T-helper 2 cell treated with Interferon-gamma antibody and Interleukin-4, amounts not matched to agents 5 μg/mL and 100 μg/mL, for 36 hours (primary cell): Measurements from ENCODE around the gene PLEKHB2.
A peak's percentile ranks its signal among the peaks of the same experiment; 100 is the strongest.
"Not testable (repeated sequence)": the region's sequence is repeated elsewhere in the genome, so short reads cannot be mapped to it uniquely, and the experiment has no call there.

Experiments used
- DNase-seq: peaks from one replicate; pipeline ENCODE4 v3.0.0; 2021; ENCODE audit warnings: low spot score
- H3K27ac Mint-ChIP-seq: one replicate; pipeline ENCODE4 v1.8.0; 2021; ENCODE audit warnings: mild to moderate bottlenecking, mixed read lengths
- H3K27me3 Mint-ChIP-seq: one replicate; pipeline ENCODE4 v1.8.0; 2021; ENCODE audit warnings: low read depth, mixed read lengths
- H3K36me3 Mint-ChIP-seq: one replicate; pipeline ENCODE4 v1.8.0; 2021; ENCODE audit warnings: low read depth, mixed read lengths
- H3K4me1 Mint-ChIP-seq: one replicate; pipeline ENCODE4 v1.8.0; 2021; ENCODE audit warnings: low read depth, mixed read lengths
- H3K4me3 Mint-ChIP-seq: one replicate; pipeline ENCODE4 v1.8.0; 2022; ENCODE audit warnings: mild to moderate bottlenecking, moderate library complexity, mixed read lengths
- H3K9me3 Mint-ChIP-seq: one replicate; pipeline ENCODE4 v1.8.0; 2021; ENCODE audit warnings: mixed read lengths

PLEKHB2 gene, protein sequence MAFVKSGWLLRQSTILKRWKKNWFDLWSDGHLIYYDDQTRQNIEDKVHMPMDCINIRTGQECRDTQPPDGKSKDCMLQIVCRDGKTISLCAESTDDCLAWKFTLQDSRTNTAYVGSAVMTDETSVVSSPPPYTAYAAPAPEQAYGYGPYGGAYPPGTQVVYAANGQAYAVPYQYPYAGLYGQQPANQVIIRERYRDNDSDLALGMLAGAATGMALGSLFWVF

DNA sequence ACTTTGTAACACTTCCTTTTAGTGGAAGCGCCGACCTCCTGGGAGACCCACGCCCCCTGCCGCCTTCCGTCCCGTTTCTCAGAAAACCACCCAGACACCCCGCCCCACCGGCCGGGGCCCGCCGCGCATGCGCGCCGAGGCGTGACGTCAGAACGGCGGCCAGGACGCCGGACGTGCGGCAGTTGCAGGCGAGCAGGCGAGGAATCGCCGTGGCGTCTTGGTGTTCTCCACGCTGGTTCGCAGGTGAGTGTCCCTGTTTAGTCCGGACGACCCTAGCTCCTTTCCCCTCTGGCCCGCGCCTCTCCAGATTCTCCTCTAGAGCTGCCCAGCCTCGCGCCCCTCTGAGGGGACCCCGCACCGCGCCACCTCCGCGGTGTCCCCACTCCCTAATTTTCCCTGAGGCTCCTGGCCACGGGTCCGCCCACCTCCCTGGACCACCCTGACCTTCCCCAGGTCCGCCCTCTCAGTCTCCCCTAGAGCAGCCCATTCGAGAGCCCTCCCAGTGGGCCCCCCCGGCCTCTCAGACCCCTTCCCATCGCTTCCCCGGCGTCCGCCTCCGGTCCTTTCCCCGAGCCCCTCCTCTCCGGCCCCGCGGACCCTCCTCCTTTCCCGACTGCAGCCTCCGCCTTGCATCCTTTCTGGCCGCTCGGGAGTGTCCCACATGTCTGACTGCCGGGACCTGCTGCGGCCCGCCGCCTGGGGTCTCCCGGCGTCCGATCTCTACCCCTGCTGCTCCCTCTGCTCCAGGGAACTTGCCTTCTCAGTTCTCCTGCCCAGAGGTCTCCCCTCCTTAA lies at the start of gene PLEKHB2:
Gene PLEKHB2, plus strand, starts transcription at position 181 of the 794 bp plus-strand sequence. CDS start 15,606 bp downstream, outside the sequence.
- H3K9me3 Mint-ChIP-seq = no peaks in the 10 kb centered on the region
- H3K36me3 Mint-ChIP-seq = peaks cover 17% of the 10 kb centered on the region
- H3K27me3 Mint-ChIP-seq = no peaks in the 10 kb centered on the region
- peak; percentile 96 for DNase-seq
- peaks cover 42% of the 10 kb centered on the region for H3K4me1 Mint-ChIP-seq
- H3K27ac Mint-ChIP-seq = peak within 1 kb of the TSS; percentile 98
- peak within 1 kb of the TSS; percentile 93 for H3K4me3 Mint-ChIP-seq

DNA sequence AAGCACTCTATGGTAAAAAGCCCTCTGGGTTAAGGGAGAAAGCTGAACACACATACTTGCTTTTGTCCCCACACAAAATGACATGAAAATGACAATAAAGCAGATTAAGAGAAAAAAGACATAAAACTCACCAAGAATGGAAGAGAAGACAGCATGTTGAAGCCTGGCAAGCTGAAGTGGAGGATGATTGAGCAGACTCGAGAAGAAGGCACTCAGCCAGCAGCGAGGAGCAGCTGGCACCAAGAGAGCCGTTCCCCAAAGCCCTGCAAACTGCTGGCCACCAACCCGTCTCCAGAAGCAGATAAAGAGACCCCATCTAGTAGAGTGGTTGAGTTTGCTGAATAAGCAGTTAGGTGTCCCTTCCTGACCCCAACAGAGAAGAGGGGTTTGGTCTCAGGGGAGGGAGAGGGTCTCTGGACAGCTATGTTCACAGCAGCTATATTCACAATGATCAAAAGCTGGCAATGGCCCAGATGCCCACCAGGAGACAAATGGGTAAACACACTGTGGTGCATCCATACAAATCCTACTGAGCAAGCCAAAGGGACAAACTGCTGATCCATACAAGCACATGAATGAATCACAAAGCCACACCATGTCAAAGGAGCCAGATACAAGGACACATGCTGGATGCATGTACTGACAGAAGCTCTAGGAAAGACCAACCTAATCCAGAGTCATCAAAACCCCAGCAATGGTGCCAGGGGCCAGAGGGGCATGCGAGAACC lies 48.8 kb upstream of the PLEKHB2 start:
- H3K4me1 Mint-ChIP-seq = peaks cover 4% of the 10 kb centered on the region

DNA sequence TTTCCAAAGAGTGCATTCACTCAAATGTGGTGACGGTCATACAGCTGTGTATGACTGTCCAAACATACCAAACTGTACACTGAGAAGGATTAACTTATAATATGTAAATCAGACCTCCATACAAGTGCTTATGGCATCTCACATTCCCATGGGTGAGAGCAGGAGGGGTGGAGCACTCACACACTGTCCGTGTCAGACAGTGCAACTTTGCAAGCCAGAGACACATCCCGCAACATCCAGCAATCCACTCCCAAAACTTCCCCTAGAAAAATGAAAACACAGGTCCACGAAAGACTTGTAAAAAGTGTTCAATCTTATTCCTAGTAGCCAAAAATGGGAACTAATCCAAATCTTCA lies 48.2 kb upstream of the PLEKHB2 start:
- Mint-ChIP-seq H3K9me3 (no peaks in the 10 kb centered on the region), H3K4me3 (no peak overlapping the region), H3K27me3 (no peaks in the 10 kb centered on the region), H3K4me1 (peaks cover 5% of the 10 kb centered on the region), H3K27ac (no peak overlapping the region), H3K36me3 (peaks cover 47% of the 10 kb centered on the region)
- no peak for DNase-seq

More for the DNA sequence above, 48.8 kb upstream of the PLEKHB2 start:
- Mint-ChIP-seq H3K27ac (no peak overlapping the region), H3K36me3 (peaks cover 51% of the 10 kb centered on the region), H3K9me3 (no peaks in the 10 kb centered on the region), H3K4me3 (no peak overlapping the region), H3K27me3 (no peaks in the 10 kb centered on the region)
- no peak for DNase-seq

DNA sequence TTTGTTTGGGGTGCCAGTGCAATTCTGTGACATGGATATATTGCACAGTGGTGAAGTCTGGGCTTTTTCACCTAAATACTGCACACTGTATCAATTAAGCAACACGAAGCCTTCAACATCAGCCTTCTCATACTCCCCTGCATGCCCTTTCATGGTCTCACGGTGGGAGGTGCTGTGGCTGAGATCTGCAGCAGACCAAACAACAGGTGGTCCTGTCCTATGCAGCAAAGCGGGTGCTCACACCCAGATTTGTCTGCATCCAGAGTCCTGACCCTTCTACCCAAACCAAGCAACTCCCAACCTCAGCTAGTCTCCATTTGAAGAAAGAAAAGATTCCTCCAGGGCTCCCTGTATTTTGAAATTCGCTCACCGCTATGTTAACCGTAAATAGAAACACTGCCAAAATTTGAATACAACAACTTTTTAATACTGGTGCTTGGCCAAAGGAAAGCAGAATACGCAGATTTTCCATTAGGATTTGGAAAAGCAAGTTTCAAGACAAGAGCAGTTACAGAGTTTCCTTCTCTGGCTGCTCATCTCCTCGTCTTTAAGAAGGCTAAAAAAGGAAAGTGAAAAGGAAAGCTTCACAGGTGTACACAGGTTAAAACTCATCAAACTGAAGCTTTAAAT lies 46.8 kb upstream of the PLEKHB2 start:
- Mint-ChIP-seq H3K27me3 (no peaks in the 10 kb centered on the region), H3K4me3 (no peak overlapping the region), H3K4me1 (peaks cover 6% of the 10 kb centered on the region), H3K9me3 (no peaks in the 10 kb centered on the region), H3K27ac (no peak overlapping the region), H3K36me3 (peaks cover 42% of the 10 kb centered on the region)
- no peak for DNase-seq

DNA sequence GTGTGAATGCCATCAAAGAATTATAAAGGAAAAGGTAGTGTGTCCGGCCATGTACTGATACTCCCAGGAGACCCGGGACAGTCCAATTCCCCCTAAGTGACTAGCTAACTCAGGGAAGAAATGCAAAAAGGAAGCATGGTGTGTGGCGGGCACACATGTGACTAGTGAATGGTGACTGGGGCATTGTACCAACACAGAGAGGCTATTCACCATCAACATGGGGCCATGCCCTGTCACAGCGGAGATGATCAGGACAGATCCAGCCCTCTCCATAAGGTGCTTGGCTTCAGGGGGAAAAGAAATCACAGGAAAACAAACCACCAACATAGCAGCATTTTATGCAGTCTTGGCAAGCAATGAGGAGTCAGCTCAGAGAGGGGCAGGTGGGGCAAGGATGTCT lies 46.2 kb upstream of the PLEKHB2 start:
- H3K9me3 Mint-ChIP-seq = no peaks in the 10 kb centered on the region
- peaks cover 6% of the 10 kb centered on the region for H3K4me1 Mint-ChIP-seq
- peaks cover 41% of the 10 kb centered on the region for H3K36me3 Mint-ChIP-seq
- no peaks in the 10 kb centered on the region for H3K27me3 Mint-ChIP-seq
- peak overlapping the region; percentile 1 for H3K27ac Mint-ChIP-seq
- DNase-seq = no peak
- no peak overlapping the region for H3K4me3 Mint-ChIP-seq

DNA sequence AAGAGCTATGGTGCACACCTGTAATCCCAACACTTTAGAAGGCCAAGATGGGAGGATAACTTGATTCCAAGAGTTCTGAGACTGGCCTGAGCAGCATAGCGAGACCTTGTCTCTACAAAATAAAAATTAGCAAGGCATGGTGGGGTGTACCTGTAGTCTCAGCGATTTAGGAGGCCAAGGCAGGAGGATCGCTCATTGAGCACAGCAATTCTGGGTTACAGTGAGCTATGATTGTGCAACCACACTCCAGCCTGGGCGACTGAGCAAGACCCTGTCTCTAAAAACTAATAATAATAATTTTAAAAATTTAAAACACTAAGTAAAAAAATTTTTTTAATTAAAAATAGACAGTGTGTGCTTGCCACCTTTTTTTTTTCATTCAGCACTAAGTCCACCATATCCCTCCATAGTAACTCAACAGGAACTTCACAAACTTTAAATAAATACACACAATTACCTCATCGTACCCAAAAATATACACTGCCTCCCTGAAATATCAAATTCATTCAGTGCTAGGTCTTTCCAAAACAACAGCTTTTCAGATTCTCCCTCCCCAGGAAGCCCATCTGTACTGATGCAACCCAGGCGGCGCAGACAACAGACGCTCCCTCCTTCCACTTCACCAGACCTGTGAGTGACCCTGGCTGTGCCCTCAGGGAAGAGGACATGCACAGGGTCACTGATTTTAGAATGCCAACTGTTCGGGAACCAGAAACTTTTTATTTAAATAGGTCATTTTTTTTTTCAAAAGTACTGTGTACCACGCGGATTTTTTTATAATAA lies 41.4 kb upstream of the PLEKHB2 start:
- Mint-ChIP-seq H3K27me3 (no peaks in the 10 kb centered on the region), H3K9me3 (no peaks in the 10 kb centered on the region), H3K27ac (no peak overlapping the region), H3K4me3 (no peak overlapping the region), H3K4me1 (peaks cover 7% of the 10 kb centered on the region), H3K36me3 (peaks cover 40% of the 10 kb centered on the region)
- no peak for DNase-seq

DNA sequence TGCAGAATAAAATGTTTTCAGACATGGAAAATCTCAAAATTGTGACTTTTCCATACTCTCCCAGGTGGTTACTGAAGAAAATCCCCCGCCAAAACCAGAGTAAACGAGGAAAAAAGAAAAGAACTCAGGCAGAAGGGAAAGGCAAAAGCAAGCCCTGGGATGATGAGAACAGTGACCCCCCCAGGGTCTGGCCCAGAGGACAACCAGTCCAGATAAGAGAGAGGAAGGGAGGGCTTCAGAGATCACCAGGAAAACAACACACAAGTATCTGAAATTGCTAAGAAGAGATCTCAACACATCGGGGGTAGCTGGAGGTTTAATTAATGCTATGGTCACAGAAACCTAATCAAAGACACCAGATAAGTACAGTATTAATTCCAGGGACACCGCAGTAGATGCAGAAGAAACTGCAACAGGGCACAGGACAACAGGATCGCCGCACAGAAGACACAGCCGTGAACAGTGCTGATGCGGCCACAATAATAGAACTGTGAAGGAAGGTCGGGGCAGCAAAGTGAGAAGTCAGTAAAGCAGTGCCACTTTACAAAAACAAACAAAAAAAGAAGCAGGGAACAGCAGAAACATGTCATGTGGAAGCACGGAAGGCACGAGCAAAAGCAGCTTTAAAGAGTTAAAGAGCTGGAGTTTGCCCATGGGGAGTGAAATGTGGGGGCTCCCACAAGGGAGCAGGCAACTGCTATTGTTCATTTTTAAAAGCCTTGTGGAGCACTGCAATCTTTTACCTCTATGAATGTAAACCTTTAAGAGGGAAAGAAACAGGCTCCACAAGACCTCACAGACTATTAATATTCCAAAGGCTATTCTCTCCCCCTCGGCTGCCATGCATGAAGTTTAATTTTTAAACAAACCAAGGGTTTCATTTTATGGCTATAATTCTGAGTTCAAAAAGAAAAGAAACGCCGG lies 40.3 kb upstream of the PLEKHB2 start:
- Mint-ChIP-seq H3K4me3 (no peak overlapping the region), H3K4me1 (peaks cover 3% of the 10 kb centered on the region), H3K27ac (no peak overlapping the region), H3K9me3 (no peaks in the 10 kb centered on the region), H3K27me3 (no peaks in the 10 kb centered on the region), H3K36me3 (peaks cover 43% of the 10 kb centered on the region)
- DNase-seq = no peak

DNA sequence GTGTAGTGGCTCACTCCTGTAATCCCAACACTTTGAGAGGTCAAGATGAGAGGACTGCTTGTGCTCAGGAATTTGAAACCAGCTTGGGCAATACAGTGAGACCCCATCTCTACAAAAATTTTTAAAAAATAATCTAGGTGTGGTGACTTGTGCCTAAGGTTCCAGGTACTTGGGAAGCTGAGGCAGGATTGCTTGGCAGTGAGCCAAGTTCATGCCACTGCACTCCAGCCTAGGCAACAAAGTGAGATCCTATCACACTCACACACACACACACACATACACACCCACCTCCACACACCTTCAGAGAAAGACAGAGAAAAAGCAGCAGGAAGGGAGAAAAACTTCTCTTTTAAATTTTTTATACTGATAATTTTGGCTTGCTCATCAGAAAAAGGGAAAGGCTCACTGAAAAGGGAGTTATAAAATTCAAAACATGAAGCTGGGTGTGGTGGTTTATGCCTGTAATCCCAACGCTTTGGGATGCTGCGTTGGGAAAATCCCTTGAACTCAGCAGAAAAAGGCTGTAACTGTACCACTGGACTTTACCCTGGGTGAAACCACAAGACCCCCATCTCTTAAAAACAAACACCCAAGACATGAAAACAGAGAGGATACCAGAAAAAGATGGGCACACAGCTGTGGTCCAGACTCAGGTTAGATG lies 37.5 kb upstream of the PLEKHB2 start:
- Mint-ChIP-seq H3K9me3 (no peaks in the 10 kb centered on the region), H3K4me3 (no peak overlapping the region), H3K27ac (peak overlapping the region; percentile 8), H3K36me3 (peaks cover 51% of the 10 kb centered on the region), H3K4me1 (peaks cover 8% of the 10 kb centered on the region), H3K27me3 (no peaks in the 10 kb centered on the region)
- DNase-seq = no peak

DNA sequence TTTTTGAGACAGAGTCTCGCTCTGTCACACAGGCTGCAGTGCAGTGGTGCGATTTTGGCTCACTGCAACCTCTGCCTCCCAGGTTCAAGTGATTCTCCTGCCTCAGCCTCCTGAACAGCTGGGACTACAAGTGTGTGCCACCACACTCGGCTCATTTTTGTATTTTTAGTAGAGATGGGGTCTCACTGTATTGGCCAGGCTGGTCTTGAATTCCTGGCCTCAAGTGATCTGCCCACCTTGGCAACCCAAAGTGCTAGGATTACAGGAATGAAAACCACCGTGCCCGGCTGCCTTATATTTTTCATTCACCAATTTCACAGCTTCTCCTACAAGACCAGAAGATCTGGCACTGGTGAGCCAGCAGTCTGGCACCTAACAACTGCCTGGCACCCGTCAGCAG lies 37.0 kb upstream of the PLEKHB2 start:
- H3K4me1 Mint-ChIP-seq, DNase-seq, H3K4me3 Mint-ChIP-seq, H3K27me3 Mint-ChIP-seq, H3K9me3 Mint-ChIP-seq, H3K27ac Mint-ChIP-seq: not testable (repeated sequence)
- peaks cover 50% of the 10 kb centered on the region for H3K36me3 Mint-ChIP-seq

DNA sequence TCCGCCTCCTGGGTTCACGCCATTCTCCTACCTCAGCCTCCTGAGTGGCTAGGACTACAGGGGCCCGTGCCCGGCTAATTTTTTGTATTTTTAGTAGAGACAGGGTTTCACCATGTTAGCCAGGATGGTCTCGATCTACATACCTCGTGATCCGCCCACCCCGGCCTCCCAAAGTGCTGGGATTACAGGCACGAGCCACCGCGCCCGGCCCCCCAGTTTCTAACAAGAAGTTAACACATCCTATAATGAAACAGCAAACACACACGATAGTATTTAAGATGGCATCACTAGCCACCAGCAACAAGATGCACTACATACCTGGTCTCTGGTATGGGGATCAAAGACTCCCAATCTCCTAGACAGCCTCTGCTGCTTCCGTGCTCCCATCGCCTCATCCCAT lies 29.6 kb upstream of the PLEKHB2 start:
- not testable (repeated sequence) for H3K27ac Mint-ChIP-seq, H3K4me3 Mint-ChIP-seq, H3K27me3 Mint-ChIP-seq, H3K9me3 Mint-ChIP-seq, DNase-seq
- H3K4me1 Mint-ChIP-seq = peaks cover 15% of the 10 kb centered on the region
- H3K36me3 Mint-ChIP-seq = peaks cover 59% of the 10 kb centered on the region

DNA sequence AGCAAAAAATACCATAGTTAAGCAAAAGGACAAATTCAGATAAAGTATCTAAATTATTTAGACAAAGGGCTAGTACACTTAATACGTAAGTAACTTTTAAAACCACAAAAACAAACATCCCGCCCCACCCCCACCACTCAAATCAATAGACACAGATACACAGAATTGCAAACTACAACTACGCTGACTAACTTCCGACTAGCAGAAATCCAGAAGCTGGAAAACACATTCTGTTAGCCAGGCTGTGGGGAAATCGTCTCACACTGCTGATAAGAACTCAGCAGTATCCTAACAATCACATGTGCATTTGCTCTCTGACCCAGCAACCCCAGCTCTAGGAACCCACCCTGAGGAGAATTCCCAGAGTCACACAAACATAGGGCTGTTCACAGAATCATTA lies 28.4 kb upstream of the PLEKHB2 start:
- peaks cover 12% of the 10 kb centered on the region for H3K4me1 Mint-ChIP-seq
- peaks cover 62% of the 10 kb centered on the region for H3K36me3 Mint-ChIP-seq
- no peaks in the 10 kb centered on the region for H3K9me3 Mint-ChIP-seq

DNA sequence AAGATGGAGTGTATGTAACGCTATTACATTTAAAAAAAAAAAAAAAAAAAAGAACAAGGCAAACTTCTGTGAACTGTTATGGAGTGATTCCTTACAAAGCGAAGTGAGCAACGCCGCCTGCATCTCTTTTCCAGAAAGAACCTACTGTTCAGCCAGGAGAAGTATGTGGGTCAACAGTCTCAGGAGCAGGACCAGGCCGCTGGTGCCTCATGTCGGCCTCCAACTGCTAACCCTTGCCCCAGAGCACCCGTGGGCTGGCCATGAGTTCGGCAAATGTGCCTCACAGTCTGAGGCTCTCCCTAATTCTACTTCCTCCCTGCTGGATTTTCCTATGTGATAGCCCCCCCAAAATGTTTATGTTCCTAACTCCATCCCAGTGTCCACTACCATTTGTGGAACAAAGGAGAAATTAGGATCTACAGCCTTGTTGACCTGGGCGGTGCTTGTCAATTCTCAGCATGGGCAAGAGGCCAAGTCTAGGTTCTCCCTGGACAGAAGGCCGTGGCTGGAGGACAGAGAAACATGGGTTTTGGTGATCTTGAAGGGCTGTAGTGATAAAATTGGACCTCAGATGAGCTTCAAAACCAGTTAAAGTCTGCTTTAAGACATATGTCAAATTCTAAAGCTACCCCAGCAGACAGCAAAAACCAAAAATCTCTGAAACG lies 27.8 kb upstream of the PLEKHB2 start:
- Mint-ChIP-seq H3K9me3 (no peaks in the 10 kb centered on the region), H3K4me1 (peaks cover 10% of the 10 kb centered on the region), H3K4me3 (no peak overlapping the region), H3K27me3 (no peaks in the 10 kb centered on the region), H3K27ac (no peak overlapping the region), H3K36me3 (peaks cover 64% of the 10 kb centered on the region)
- no peak for DNase-seq

More for the DNA sequence above, 28.4 kb upstream of the PLEKHB2 start:
- Mint-ChIP-seq H3K27me3 (no peaks in the 10 kb centered on the region), H3K4me3 (no peak overlapping the region), H3K27ac (no peak overlapping the region)
- no peak for DNase-seq
